ENCODE measurements around the gene CBX4.

The CBX4 gene

DNA sequence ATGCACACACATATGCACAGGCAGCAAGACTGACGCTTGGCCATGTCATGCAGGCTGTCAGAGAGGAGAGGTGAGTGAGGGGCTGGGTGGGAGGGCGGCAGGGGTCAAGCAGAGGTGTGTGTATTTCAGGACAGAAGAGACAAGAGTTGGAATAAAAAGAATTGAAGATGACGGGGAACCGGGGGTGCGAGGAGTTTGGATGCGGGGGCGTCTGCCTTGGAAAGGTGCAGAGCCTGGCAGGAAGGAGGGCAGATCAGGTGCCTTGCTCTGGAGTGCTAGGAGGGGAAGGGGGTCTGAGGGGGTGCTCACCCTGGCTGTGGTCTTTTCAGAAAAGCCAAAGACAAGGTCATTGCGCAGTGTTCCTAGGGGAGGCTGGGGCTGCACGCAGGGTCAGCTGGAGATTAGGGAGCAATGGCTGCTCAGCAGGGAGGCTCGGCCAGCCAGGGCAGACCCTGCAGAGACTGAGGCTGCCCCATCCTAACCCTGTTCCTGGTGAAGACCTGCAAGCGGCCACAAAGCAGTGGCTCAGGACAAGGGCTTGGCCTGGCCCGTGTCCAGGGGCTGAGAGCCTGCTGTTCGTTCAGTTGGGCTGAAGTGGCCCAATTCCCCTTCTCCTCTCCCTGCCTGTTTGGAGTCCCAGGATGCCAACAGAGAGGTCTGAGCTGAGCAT lies 23.7 kb upstream of the CBX4 start:
- no peaks in the 10 kb centered on the region for H3K27me3 ChIP-seq (ENCODE audit: insufficient read depth, low read length, poor library complexity)

GRCh38 chr17:79862238-79862637 lies 23.0 kb upstream of the CBX4 start:
- no peak overlapping the region for H2AK5ac ChIP-seq (ENCODE audit: low read length)
- H2BK120ac ChIP-seq (ENCODE audit: low read depth, low read length): no peak overlapping the region
- no peaks in the 10 kb centered on the region for H3K79me2 ChIP-seq (ENCODE audit: control insufficient read depth, insufficient read depth, low read length)
- no peak overlapping the region for H3K18ac ChIP-seq (ENCODE audit: low read length)
- H3K4me1 ChIP-seq (ENCODE audit: control insufficient read depth, low read depth, low read length): no peaks in the 10 kb centered on the region
- no peak overlapping the region for H4K5ac ChIP-seq (ENCODE audit: low read length)
- H2BK15ac ChIP-seq (replicated peaks; ENCODE audit: low read depth): no peak overlapping the region
- H3K4ac ChIP-seq (ENCODE audit: low read depth, low read length): no peak overlapping the region
- H4K8ac ChIP-seq (ENCODE audit: low read depth, low read length): no peak overlapping the region
- H3K4me2 ChIP-seq (ENCODE audit: low read length): no peak overlapping the region
- no peak overlapping the region for H3K27ac ChIP-seq (ENCODE audit: low read depth, low read length)
- H3K79me1 ChIP-seq (ENCODE audit: low read length): no peaks in the 10 kb centered on the region
- WGBS (ENCODE audit: extremely low coverage, insufficient coverage, low lambda C conversion rate): no CpG with 5 or more reads among the region's 5 CpGs
- H3K23ac ChIP-seq (ENCODE audit: low read length): no peak overlapping the region
- no peak overlapping the region for H3K4me3 ChIP-seq (ENCODE audit: low read length)
- H2BK5ac ChIP-seq (ENCODE audit: low read length): no peak overlapping the region
- DNase-seq: no peak
- H3K27me3 ChIP-seq (ENCODE audit: insufficient read depth, low read length, poor library complexity): no peaks in the 10 kb centered on the region
- H3K36me3 ChIP-seq (ENCODE audit: control insufficient read depth, insufficient read depth, low read length): no peaks in the 10 kb centered on the region
- no peak overlapping the region for H3K9ac ChIP-seq (ENCODE audit: low read length)
- no peak overlapping the region for H3K56ac ChIP-seq (ENCODE audit: low read length)

More for the DNA sequence above, 23.7 kb upstream of the CBX4 start:
- Histone ChIP-seq H3K9ac (ENCODE audit: low read length) (no peak overlapping the region), H3K4ac (ENCODE audit: low read depth, low read length) (no peak overlapping the region), H3K18ac (ENCODE audit: low read length) (no peak overlapping the region), H3K79me1 (ENCODE audit: low read length) (no peaks in the 10 kb centered on the region), H4K8ac (ENCODE audit: low read depth, low read length) (no peak overlapping the region), H2AK5ac (ENCODE audit: low read length) (no peak overlapping the region), H3K79me2 (ENCODE audit: control insufficient read depth, insufficient read depth, low read length) (no peaks in the 10 kb centered on the region), H3K4me3 (ENCODE audit: low read length) (no peak overlapping the region), H3K4me1 (ENCODE audit: control insufficient read depth, low read depth, low read length) (no peaks in the 10 kb centered on the region), H2BK120ac (ENCODE audit: low read depth, low read length) (no peak overlapping the region), H3K36me3 (ENCODE audit: control insufficient read depth, insufficient read depth, low read length) (no peaks in the 10 kb centered on the region), H3K27ac (ENCODE audit: low read depth, low read length) (no peak overlapping the region), H3K4me2 (ENCODE audit: low read length) (no peak overlapping the region), H2BK15ac (replicated peaks; ENCODE audit: low read depth) (no peak overlapping the region), H4K5ac (ENCODE audit: low read length) (no peak overlapping the region), H3K23ac (ENCODE audit: low read length) (no peak overlapping the region), H2BK5ac (ENCODE audit: low read length) (no peak overlapping the region), H3K56ac (ENCODE audit: low read length) (no peak overlapping the region)
- no peak for DNase-seq
- WGBS (ENCODE audit: extremely low coverage, insufficient coverage, low lambda C conversion rate): no CpG with 5 or more reads among the region's 13 CpGs

GRCh38 chr17:79861413-79862216 lies 22.4 kb upstream of the CBX4 start:
- Histone ChIP-seq H3K27ac (ENCODE audit: low read depth, low read length) (no peak overlapping the region), H3K56ac (ENCODE audit: low read length) (no peak overlapping the region), H3K4me2 (ENCODE audit: low read length) (no peak overlapping the region), H3K79me1 (ENCODE audit: low read length) (no peaks in the 10 kb centered on the region), H3K18ac (ENCODE audit: low read length) (no peak overlapping the region), H3K4me3 (ENCODE audit: low read length) (no peak overlapping the region), H2BK15ac (replicated peaks; ENCODE audit: low read depth) (no peak overlapping the region), H3K4me1 (ENCODE audit: control insufficient read depth, low read depth, low read length) (no peaks in the 10 kb centered on the region), H2AK5ac (ENCODE audit: low read length) (no peak overlapping the region), H3K36me3 (ENCODE audit: control insufficient read depth, insufficient read depth, low read length) (no peaks in the 10 kb centered on the region), H4K5ac (ENCODE audit: low read length) (no peak overlapping the region), H3K79me2 (ENCODE audit: control insufficient read depth, insufficient read depth, low read length) (no peaks in the 10 kb centered on the region), H3K27me3 (ENCODE audit: insufficient read depth, low read length, poor library complexity) (no peaks in the 10 kb centered on the region), H3K23ac (ENCODE audit: low read length) (no peak overlapping the region), H4K8ac (ENCODE audit: low read depth, low read length) (no peak overlapping the region), H2BK5ac (ENCODE audit: low read length) (no peak overlapping the region), H3K9ac (ENCODE audit: low read length) (no peak overlapping the region), H2BK120ac (ENCODE audit: low read depth, low read length) (no peak overlapping the region), H3K4ac (ENCODE audit: low read depth, low read length) (no peak overlapping the region)
- no peak for DNase-seq
- WGBS (ENCODE audit: extremely low coverage, insufficient coverage, low lambda C conversion rate): no CpG with 5 or more reads among the region's 26 CpGs

DNA sequence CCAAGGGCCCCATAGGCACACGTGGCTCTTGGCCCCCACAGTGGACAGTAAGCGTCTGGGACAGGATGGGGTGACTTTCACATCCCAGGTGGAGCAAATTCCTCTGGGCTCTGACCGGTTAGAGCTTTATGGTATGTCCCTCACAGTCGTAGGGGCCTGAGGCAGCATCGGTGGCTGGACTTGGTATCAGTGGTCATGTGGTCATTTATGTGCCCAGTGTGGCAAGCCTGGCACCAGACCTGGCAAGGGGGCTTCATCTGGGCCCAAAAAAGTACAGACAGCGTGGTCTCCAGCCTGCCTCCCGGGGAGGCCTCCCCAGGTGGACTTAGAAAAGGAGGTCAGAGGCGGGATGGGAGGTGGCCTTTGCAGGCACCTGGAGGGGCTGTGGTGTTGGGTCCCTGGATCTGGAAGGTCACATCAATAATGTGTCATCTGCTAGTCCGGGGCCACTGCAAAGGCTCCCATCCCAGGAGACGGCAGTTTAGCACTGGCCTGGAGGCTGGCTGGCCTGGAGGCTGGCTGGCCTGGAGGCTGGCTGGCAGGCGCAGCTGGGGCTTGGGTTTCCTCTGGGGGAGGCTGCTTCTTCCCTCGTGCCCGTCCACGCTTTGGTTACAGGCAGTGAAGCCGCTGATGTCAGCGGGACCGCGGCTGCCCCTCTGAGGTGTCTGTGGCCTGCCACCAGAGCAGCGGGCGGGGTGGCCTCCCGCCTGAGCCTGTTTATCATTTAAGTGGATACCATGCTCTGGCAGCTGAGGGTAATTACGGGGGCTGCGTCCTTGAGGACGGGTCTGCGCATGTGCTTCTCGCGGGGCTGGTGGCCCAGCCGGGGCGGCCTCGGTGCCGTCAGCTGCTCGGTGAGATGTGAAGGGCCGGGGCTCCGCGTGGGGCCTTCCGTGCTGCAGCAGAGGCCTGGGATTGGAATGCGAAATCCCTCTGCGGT lies 20.7 kb upstream of the CBX4 start:
- H4K8ac ChIP-seq (ENCODE audit: low read depth, low read length): no peak overlapping the region
- no peak overlapping the region for H3K23ac ChIP-seq (ENCODE audit: low read length)
- H3K4me1 ChIP-seq (ENCODE audit: control insufficient read depth, low read depth, low read length): no peaks in the 10 kb centered on the region
- no peak overlapping the region for H3K27ac ChIP-seq (ENCODE audit: low read depth, low read length)
- no peaks in the 10 kb centered on the region for H3K36me3 ChIP-seq (ENCODE audit: control insufficient read depth, insufficient read depth, low read length)
- no peak overlapping the region for H2BK15ac ChIP-seq (replicated peaks; ENCODE audit: low read depth)
- no peaks in the 10 kb centered on the region for H3K79me2 ChIP-seq (ENCODE audit: control insufficient read depth, insufficient read depth, low read length)
- H2BK120ac ChIP-seq (ENCODE audit: low read depth, low read length): no peak overlapping the region
- H2AK5ac ChIP-seq (ENCODE audit: low read length): no peak overlapping the region
- H3K79me1 ChIP-seq (ENCODE audit: low read length): no peaks in the 10 kb centered on the region
- H3K9ac ChIP-seq (ENCODE audit: low read length): no peak overlapping the region
- H3K4me3 ChIP-seq (ENCODE audit: low read length): no peak overlapping the region
- H3K27me3 ChIP-seq (ENCODE audit: insufficient read depth, low read length, poor library complexity): no peaks in the 10 kb centered on the region
- H3K4me2 ChIP-seq (ENCODE audit: low read length): no peak overlapping the region
- H3K4ac ChIP-seq (ENCODE audit: low read depth, low read length): no peak overlapping the region
- no peak overlapping the region for H4K5ac ChIP-seq (ENCODE audit: low read length)
- no peak overlapping the region for H2BK5ac ChIP-seq (ENCODE audit: low read length)
- no peak overlapping the region for H3K18ac ChIP-seq (ENCODE audit: low read length)
- H3K56ac ChIP-seq (ENCODE audit: low read length): no peak overlapping the region
- DNase-seq: no peak
- no CpG with 5 or more reads among the region's 38 CpGs for WGBS (ENCODE audit: extremely low coverage, insufficient coverage, low lambda C conversion rate)

- H2BK15ac ChIP-seq (replicated peaks; ENCODE audit: low read depth): no peak overlapping the region
- no peak overlapping the region for H2BK5ac ChIP-seq (ENCODE audit: low read length)
- no peaks in the 10 kb centered on the region for H3K4me1 ChIP-seq (ENCODE audit: control insufficient read depth, low read depth, low read length)
- no peaks in the 10 kb centered on the region for H3K79me1 ChIP-seq (ENCODE audit: low read length)
- H3K4me2 ChIP-seq (ENCODE audit: low read length): no peak overlapping the region
- H2BK120ac ChIP-seq (ENCODE audit: low read depth, low read length): no peak overlapping the region
- H3K27ac ChIP-seq (ENCODE audit: low read depth, low read length): no peak overlapping the region
- H3K79me2 ChIP-seq (ENCODE audit: control insufficient read depth, insufficient read depth, low read length): no peaks in the 10 kb centered on the region
- H2AK5ac ChIP-seq (ENCODE audit: low read length): no peak overlapping the region
- no peak overlapping the region for H4K5ac ChIP-seq (ENCODE audit: low read length)
- H3K4me3 ChIP-seq (ENCODE audit: low read length): no peak overlapping the region
- no peak overlapping the region for H3K18ac ChIP-seq (ENCODE audit: low read length)
- H3K36me3 ChIP-seq (ENCODE audit: control insufficient read depth, insufficient read depth, low read length): no peaks in the 10 kb centered on the region
- no peak for DNase-seq
- no peaks in the 10 kb centered on the region for H3K27me3 ChIP-seq (ENCODE audit: insufficient read depth, low read length, poor library complexity)
- WGBS (ENCODE audit: extremely low coverage, insufficient coverage, low lambda C conversion rate): no CpG with 5 or more reads among the region's 8 CpGs
- H4K8ac ChIP-seq (ENCODE audit: low read depth, low read length): no peak overlapping the region
- H3K56ac ChIP-seq (ENCODE audit: low read length): no peak overlapping the region
- H3K9ac ChIP-seq (ENCODE audit: low read length): no peak overlapping the region
- no peak overlapping the region for H3K23ac ChIP-seq (ENCODE audit: low read length)
- H3K4ac ChIP-seq (ENCODE audit: low read depth, low read length): no peak overlapping the region
Observed at GRCh38 chr17:79857095-79857494, 17.9 kb upstream of the CBX4 start.
